Measurements from ENCODE around the gene ERICH4. TPM values are rescaled to one million over a fixed set of nuclear protein-coding genes. Genes with fewer than 3 reads are reported as not detected.

ERICH4 gene
- polyA plus RNA-seq, 1 of the 3 experiments (the other 2 are of a cell fraction), result not detected

- H3K4me3 ChIP-seq (ENCODE audit: low read depth in 2 of 2, low read length in 1 of 2), result no peak overlapping the region
- no peak overlapping the region for H2AFZ ChIP-seq (ENCODE audit: low read depth)
- ChIA-PET POLR2A (no interaction called here), CTCF (interaction anchor here (1.4 kb wide), 1 partner anchor 12 kb away, joined by 4 read pairs; no protein-coding TSS in a partner anchor)
- H3K79me2 ChIP-seq (ENCODE audit: insufficient read depth), result no peaks in the 10 kb centered on the region
- DNase-seq, result no peak
- no peak overlapping the region for H3K4me2 ChIP-seq
- no peak for TF ChIP-seq EP300 (IDR thresholded peaks at IDR 0.05; ENCODE audit: borderline replicate concordance in 1 of 2, low read depth in 1 of 2, low read length in 1 of 2)
- no peak for TF ChIP-seq RCOR1 (IDR thresholded peaks at IDR 0.05; ENCODE audit: low read length)
- TF ChIP-seq SMC3 (IDR thresholded peaks at IDR 0.05; ENCODE audit: low read depth, low read length), result no peak
- TF ChIP-seq TCF12 (IDR thresholded peaks at IDR 0.05), result no peak
- TF ChIP-seq EZH2phosphoT487 (IDR thresholded peaks at IDR 0.05; ENCODE audit: borderline replicate concordance, low read depth), result no peak
- TF ChIP-seq TEAD4 (IDR thresholded peaks at IDR 0.05; ENCODE audit: borderline replicate concordance, insufficient read depth), result no peak
- no peak for TF ChIP-seq PBX3 (IDR thresholded peaks at IDR 0.05)
- TF ChIP-seq IRF3 (IDR thresholded peaks at IDR 0.05; ENCODE audit: low read depth, low read length), result no peak
- no peak for TF ChIP-seq USF2 (IDR thresholded peaks at IDR 0.05; ENCODE audit: borderline replicate concordance, low read depth, low read length)
- no peak for TF ChIP-seq CTCF (IDR thresholded peaks at IDR 0.05)
- TF ChIP-seq SIN3A (IDR thresholded peaks at IDR 0.05; ENCODE audit: borderline replicate concordance, low read depth, low read length), result no peak
- no peak for TF ChIP-seq GABPA (IDR thresholded peaks at IDR 0.05; ENCODE audit: low read depth)
- TF ChIP-seq ELF1 (IDR thresholded peaks at IDR 0.05), result no peak
- no peak for TF ChIP-seq TAF1 (IDR thresholded peaks at IDR 0.05; ENCODE audit: borderline replicate concordance, low read depth, low read length)
- H3F3A ChIP-seq (replicated peaks; ENCODE audit: insufficient read depth), result no peaks in the 10 kb centered on the region
- peaks cover 3 to 24% of the 10 kb centered on the region in 2 experiments for H3K36me3 ChIP-seq (replicated peaks in 1 of 2; ENCODE audit: control insufficient read depth in 1 of 2, insufficient read depth in 2 of 2, low read length in 1 of 2)
- H4K20me1 ChIP-seq (ENCODE audit: insufficient read depth), result no peaks in the 10 kb centered on the region
- no peaks in the 10 kb centered on the region for H3K9me2 ChIP-seq
- peaks cover 0 to 7% of the 10 kb centered on the region in 2 experiments; a peak in 1 of 4 replicates for H3K4me1 ChIP-seq (ENCODE audit: control insufficient read depth in 1 of 2, insufficient read depth in 2 of 2, low read depth in 1 of 2, low read length in 1 of 2)
- no peaks in the 10 kb centered on the region for H3K9me3 ChIP-seq
- H3K27ac ChIP-seq (ENCODE audit: low read depth in 2 of 2, low read length in 1 of 2), result no peak overlapping the region
- no peak overlapping the region for H3K9ac ChIP-seq
- 92% methylated on average over 18 of the region's 21 CpGs for WGBS (ENCODE audit: low lambda C conversion rate)
- no peaks in the 10 kb centered on the region for H3K27me3 ChIP-seq (ENCODE audit: insufficient read depth)
These were observed 18.4 kb upstream of the ERICH4 start for GRCh38 chr19:41424335-41425173.

Data from SK-N-SH (cell line).